Endothelial cell of hepatic sinusoid (primary cell): ENCODE data around the gene NSMF.

Experiments used
- in situ Hi-C: cut with HindIII; loops from 2 replicates; pipeline ENCODE4 v1.10.0; 2017; ENCODE audit warnings: low sequenced_read_pairs

Gene NSMF

DNA sequence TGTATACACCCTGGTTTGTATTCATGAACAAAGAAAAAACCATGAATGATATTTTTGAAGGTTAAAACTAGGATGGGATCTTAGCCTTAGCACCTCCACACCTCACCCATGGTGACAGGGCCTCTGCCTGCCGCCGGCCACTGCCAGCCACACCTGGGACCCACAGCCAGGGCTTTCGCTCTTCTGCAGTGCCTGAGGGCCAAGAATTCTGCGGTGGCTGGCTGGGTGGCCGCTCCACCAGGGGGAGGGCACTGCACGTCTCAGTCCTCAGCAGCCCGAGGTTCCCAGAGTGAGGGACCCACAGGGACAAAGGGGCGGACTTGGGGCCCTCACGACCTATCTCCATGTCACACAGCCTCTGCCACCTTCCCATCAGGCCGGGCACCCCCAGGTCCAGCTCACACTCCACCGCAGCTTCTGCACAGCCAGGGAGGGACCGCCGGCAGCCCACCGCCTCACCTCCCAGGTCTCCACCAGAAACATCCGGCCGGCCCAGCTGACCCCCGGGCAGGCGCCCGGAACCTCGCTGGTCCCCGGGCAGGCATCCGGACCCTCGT is 43.0 kb downstream of the NSMF start:
- in situ Hi-C loops, result loop anchor here (5.0 to 10.0 kb wide), 3 partner anchors 51 to 134 kb away; no protein-coding TSS in a partner anchor

DNA sequence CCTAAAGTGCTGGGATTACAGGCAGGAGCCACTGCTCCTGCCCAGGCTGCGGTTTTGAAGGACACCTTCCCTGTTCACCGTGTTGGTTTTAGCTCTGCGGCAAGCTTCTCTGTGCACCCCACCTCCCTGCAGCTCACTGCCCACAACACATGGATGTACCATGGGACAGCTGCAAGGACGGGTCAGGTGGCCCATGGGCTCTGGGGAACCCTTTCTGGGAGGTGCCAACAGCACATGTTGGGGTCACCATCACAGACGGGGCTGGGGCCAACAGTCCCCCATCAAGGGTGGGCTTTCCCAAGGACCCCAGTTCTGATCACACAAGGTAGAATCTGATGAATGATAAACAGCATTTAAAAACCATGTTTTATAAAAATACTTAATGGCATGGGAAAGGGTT is 43.7 kb downstream of the NSMF start:
- in situ Hi-C loops, result loop anchor here (5.0 to 10.0 kb wide), 3 partner anchors 51 to 133 kb away; no protein-coding TSS in a partner anchor

DNA sequence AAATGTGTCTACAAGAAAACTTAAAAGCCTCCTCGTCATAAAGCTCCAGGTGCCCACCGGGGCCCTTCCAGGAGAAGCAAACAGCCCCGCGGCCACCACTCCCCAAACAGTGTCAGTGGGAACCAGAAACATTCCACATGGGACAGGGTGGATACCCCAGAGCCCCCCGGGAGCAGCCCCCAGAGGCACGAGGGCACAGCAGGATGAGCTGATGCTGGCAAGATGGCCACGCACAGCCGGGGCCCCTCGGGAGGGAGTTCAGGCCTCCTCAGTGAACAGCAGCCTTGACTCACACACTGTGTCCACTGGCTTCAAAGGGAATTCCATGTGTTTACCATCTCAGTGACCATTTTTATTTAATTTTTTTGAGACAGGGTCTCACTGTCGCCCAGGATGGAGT is 46.7 kb downstream of the NSMF start:
- in situ Hi-C loops, result loop anchor here (10.0 kb wide), 2 partner anchors 48 to 98 kb away; no protein-coding TSS in a partner anchor

DNA sequence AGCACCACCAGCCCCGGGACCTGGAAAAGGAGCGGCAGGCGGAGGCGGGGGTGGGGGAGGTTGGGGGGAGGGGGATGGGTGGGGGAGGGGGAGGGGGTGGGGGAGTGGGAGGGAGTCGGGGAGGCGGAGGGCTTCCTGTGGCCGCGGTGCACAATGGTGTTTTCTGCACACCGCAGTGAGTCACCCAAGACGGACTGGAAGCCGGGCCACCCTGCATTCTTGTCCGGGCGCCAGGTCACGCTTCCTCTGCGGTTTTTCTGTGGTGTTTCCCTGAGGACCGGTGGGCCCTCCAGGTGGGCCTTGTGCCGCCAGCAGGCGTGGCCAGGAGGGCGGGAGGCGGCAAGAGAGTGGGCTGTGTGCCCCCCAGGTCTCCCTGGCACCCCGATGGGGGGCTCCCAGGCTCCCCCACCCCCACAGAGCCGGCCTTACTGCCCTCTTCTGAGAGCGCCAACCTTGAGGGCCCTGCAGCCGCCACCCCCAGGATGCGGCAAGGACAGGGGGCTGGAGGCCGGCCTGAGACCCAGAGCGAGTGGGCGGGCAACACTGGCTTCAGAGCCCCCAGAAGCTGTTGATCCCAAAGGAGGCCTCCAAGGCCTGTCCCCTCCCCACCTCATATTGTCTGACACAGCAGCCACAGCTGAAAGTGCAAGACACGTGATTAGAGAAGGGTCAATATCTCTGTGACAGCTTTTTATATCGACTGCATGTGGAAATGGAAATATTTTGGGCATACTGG is 47.3 kb downstream of the NSMF start:
- in situ Hi-C loops, result loop anchor here (10.0 kb wide), 2 partner anchors 47 to 97 kb away; no protein-coding TSS in a partner anchor

DNA sequence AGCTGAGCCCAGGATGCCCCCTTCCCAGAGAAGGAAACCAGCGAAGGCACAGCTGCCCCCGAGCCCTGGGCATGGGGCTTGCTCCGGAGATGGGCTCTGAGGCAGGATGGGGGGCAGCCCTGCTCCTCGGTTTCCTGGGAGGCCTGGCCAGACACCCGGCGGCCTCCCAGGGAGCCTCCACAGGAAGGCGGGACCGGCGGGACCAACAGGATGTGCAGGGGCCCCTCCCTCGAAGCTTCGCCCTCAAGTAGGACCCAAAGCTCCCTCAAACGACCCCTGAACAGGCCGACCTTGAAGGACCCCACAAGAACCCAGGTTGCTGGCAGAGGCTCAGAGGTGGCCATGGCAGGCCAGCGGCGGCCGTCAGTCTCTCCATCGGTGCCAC is 47.9 kb downstream of the NSMF start:
- in situ Hi-C loops, result loop anchor here (10.0 kb wide), 2 partner anchors 46 to 96 kb away; no protein-coding TSS in a partner anchor

DNA sequence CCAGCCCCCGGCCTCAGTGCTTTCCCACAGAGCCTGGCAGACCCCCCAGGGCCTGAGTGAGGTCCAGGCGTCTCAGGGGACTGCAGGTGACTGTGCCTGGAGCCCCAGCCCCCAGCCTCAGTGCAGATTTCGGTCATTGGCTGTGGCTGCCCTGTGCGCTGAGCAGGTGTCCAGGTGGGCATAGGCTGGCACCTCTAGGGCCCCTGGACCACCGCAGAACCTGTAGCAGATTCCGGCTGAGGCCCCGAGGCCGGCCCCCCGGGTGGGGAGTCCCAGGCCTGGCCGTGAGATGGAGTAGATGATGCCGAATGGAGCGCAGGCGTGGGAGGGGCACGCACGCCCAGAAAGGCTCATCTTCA is 48.3 kb downstream of the NSMF start:
- in situ Hi-C loops, result loop anchor here (10.0 kb wide), 2 partner anchors 46 to 96 kb away; no protein-coding TSS in a partner anchor

DNA sequence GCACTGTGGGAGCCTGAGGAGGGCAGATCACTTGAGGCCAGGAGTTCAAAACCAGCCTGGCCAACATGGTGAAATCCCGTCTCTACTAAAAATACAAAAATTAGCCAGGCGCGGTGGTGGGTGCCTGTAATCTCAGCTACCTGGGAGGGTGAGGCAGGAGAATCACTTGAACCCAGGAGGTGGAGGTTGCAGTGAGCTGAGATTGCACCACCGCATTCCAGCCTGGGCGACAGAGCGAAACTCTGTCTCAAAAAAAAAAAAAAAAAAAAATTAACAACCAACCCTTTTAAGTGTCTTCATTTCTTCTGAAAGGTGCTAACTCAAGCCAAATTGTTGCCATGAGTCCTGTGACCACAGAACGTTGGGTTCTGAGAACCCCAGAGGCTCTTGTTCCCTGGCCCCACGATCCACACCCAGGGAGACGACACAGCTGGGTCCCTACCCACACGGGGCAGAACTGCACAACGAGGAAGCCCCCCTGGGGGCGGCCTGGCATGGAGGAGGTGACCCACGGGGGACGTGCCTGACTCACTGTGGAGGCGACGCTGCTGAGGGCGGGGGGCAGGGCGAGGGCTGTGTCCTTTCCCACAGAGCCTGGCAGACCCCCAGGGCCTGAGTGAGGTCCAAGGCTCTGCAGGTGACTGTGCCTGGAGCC is 48.8 kb downstream of the NSMF start:
- in situ Hi-C loops, result loop anchor here (10.0 kb wide), 2 partner anchors 46 to 96 kb away; no protein-coding TSS in a partner anchor

DNA sequence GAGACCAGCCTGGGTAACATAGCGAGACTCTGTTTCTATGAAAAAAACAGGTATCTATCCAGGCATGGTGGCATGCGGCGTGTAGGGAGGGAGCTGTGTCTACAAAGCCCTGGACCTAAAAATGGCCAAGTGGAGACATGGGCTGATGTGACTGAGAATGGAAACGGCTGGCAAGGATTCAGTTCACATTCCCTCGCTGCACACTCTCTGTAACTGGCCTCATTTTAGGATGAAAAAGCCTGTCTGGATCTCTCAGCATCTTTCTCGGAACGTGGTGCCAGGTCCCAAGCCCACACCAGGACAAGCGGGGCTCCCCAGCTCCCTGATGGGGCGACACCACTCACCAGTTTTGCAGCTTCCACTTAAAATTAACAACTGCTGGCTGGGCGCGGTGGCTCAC is 49.6 kb downstream of the NSMF start:
- in situ Hi-C loops, result no loop called here

DNA sequence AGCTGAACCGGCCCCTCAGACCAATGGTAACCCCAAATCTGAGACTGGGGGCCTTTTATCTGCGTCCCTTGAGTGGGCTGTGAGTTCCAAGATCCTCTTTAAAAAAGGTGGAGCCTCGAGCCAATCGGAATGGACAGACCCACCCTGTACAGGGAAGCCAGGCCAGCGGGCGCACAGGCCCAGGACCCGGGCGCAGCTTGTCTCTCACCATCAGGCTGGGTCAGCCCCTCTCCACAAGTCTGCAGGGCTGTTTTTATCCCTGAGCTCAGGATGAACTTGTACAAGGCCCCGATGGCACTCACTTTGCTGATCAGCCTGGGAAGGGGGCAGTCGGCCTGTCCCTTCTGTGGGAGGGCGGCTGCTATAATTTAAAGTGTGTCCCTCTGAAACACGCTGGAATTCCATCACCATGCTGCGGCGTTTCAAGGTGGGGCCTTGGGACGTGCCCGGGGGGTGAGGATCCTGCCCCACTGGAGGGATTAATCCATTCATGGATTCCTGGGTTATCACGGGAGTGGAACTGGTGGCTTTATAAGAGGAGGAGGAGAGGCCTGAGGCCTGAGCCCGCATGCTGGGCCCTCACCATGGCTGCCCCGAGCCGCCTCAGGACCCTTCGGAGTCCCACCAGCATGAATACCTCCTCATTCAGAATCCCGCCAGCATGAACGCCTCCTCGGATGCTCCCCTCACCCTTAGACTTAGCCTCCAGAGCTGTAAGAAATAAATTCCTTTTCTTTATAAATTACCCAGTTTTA is 50.3 kb downstream of the NSMF start:
- in situ Hi-C loops, result no loop called here

DNA sequence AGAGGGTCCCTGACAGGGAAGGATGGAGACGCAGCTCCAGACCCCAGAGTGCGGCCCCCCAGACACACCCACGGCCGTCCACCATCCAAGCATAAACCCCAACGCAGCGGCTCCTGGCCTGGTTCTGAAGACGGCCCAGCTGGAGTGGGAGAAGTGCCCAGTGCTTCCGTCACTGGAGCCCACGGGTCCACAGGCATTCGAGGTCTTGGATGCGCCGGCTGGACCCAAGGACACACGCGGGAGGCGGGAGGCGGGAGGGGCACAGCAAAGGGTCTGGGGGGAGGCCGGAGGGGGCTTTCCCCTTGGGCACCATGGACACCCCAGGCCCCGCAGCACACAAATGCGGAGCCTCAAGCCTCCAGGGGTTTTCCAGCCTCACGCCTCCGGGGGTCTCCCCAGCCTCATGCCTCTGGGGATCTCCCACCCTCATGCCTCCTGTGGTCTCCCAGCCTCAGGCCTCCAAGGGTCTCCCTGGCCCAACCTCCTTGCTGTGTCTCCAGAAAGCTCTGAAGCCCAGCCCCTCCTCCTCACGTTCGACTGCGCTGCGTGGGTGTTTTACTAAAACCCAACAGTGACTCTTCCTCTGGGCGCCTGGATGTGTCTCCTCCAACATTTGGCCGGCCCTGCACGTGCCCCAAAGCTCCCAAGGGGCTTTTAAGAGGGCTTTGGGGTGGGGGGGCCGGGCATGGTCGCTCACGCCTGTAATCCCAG is 51.4 kb downstream of the NSMF start:
- in situ Hi-C loops, result no loop called here

DNA sequence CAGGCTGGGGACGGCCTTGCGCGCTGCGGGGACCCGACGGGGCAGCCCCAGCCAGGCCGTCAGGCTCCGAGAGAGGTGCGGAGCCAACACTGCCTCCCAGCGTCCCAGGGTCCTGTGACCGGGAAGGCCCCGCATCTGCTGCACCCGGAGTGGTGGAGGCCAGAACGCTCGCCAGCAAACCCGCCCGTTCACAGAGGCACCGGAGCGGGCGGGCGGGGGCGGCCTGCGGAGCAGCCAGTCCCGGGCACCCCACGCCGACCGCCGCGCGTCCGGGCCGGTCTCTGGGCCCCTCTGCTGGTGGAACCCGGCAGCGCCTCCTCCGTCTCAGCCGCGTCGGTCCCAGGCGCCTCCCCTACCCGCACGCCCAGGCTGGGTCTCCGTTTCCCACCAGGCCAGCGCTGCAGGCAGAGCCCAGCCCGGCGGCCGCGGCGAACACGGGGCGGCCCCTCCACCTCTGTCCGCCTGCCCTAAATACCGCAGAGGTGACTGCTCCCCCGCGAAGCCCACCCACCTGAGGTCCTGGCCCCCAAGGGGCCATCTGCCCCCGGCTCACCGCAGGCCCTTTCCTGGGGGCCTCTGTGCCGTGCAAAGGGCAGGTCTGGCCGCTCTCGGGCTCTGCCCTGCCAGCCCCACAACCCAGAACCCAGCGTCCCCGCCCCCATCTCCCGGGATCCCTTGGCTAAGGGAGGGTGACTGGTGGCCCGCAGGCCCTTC is 52.1 kb downstream of the NSMF start:
- in situ Hi-C loops, result no loop called here

DNA sequence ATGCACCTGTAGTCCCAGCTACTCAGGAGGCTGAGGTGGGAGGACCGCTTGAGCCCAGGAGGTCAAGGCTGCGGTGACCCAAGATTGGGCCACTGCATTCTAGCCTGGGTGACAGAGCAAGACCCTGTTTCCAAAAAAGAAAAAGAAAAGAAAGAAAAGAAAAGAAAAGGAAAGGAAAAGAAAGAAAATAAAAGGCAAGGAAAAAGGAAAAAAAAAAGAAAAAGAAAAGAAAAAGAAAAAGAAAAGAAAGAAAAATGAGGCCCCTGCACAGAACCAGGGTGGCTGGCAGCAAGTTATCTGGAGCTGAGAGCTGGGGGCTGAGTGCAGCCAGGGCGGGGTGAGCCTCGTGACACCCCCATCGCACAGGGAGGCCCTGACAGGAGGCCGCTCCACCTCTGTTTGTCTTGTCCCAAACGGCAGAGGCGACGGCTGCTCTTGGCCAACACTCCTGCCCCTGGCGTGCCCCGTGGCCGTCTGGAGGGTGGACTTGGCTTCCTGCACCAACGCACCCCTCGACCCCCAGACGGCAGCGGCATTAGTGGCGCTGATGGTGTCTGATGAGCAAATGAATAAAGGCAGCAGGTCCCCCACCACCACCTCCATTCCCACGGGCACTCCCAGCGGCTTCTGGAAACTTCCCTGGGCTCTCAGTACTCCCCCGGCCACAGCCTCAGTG is 52.9 kb downstream of the NSMF start:
- in situ Hi-C loops, result no loop called here

DNA sequence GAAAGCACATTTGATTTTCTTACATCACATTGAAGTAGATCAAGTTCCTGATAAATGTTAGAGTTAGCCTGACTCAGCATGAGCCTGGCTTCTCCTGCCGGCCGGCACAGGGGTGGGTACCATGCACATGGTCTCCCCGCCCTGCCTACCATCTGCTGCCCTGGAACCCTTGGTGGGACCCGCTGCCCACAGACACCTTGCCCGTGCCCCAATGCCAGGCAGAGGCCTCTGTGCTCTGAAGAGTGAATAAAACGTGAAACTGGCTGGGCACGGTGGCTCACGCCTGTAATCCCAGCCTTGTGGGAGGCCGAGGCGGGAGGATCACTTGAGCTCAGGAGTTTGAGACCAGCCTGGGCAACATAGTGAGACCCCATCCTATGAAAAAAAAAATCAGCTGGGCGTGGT is 53.5 kb downstream of the NSMF start:
- in situ Hi-C loops, result no loop called here

DNA sequence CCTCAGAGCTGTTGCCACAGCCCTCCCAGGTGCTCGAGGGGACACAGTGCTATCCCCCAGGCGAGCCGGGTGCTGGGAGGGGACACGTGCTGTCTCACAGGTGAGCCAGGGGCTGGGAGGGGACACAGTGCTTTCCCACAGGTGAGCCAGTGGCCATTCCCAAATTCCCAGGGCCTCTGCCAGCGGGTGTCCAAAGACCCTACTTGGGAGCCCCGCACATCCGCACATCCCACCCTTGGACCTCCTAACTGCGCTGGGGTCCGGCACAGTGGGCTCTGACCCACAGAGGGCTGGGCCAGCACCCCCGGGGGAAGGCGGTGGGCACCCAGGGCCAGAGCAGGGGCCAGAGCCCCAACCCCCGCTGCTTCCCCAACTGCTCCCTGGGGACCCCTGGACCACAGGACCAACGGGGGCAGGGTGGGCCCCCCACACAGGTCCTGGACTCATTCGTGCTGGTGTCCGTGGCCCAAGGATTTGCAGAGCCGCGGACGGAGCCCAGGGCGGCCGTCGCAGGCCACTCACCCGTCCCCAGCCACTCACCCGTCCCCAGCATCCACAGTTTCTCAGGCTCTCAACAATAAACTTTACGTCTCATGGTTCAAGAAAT is 54.1 kb downstream of the NSMF start:
- in situ Hi-C loops, result no loop called here

DNA sequence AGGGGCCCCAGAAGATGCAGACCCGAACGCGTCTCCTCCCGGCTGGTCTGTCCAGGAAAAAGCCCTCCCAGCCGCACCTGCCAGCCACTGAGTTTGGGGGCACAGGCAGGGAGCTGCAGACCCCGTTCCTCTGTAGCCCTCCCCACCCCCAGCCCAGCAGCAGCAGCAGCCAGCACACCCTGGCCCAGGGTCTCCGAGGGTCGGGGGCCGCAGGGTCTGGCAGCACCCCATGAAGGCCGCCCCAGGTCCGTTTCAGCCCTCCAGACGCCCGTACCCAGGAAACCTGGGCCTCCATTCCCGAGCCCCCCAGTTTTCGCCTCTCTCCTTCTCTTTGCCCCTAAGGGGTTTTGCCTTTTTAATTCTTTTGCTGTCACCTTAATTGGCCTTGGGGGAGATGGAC is 55.9 kb downstream of the NSMF start:
- in situ Hi-C loops, result no loop called here

DNA sequence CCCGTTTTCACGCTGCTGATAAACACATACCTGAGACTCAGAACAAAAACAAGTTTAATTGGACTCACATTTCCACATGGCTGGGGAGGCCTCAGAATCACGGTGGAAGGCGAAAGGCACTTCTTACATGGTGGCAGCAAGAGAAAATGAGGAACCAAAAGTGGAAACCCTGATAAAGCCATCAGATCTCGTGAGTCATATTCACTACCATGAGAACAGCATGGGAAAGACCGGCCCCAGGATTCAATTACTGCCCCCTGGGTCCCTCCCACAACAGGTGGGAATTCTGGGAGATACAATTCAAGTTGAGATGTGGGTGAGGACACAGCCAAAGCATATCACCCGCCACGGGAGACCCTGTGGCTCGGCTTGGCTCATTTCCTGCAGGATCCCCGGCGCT is 56.4 kb downstream of the NSMF start:
- in situ Hi-C loops, result no loop called here

DNA sequence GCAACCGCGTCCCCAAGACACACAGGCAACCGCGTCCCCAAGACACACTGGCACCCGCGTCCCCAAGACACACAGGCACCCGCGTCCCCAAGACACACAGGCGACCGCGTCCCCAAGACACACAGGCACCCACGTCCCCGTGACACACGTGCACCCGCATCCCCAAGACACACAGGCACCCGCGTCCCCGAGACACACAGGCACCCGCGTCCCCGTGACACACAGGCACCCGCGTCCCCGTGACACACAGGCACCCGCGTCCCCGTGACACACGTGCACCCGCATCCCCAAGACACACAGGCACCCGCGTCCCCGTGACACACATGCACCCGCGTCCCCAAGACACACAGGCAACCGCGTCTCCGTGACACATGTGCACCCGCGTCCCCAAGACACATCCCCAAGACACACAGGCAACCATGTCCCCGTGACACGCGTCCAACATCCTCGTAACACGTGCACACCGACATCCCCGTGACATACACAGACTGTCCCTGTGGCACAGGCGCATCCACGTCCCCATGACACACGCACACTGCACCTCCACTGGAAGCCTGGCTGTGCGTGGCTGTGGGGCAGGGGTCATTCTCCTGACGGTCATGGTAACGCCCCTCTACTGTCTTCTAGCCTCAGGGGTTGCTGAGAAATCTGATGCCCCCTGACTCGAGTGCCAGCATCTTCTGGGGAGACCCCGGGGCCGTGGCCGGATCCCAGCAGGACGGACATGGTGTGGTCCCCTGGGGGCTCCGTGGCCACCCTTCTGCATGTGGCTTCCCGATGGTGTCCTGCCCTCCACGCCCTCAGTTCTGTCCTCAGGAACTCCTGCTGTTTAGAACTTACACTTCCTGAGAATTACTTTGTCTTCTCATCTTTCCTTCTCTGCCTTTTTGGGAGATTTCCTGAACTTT is 60.3 kb downstream of the NSMF start:
- in situ Hi-C loops, result no loop called here
